Measurements from ENCODE around the gene MATN3. TPM values are rescaled to one million over a fixed set of nuclear protein-coding genes. Genes with fewer than 3 reads are reported as not detected.

MATN3 gene
- total and polyA plus RNA-seq, 2 of the 8 experiments (the other 6 are each of a cell fraction or from before 2014, with no cell fraction given): 3.0 to 9.9 TPM

DNA sequence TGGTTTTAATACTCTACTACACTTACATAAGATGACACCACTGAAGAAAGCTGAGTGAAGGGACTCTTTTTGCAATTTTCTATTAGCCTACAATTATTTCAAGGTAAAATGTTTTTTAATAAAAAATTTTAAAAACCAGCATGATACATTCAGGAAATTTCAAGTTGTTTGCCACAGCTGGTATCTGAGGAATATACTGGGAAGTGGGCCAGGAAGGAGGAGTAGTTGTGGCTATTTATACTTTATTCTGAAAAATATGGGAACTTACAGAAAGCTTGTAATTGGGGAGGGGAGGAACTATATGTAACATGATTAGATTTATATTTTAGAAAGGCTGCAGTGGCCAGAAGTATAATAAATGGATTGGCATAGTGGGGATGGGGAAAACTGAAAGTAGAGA is 63.4 kb downstream of the MATN3 start (continued):
- TF ChIP-seq NRF1 (IDR thresholded peaks at IDR 0.05; ENCODE audit: low read depth, low read length) (no peak), SP4 (IDR thresholded peaks at IDR 0.05; ENCODE audit: low read length) (no peak), SIRT6 (IDR thresholded peaks at IDR 0.05; ENCODE audit: low read length) (no peak), CREB1 (IDR thresholded peaks at IDR 0.05) (no peak), TAF1 (IDR thresholded peaks at IDR 0.05; ENCODE audit: low read depth, low read length) (no peak)

Data from H1 (cell line).